GM12878 (cell line): ENCODE data around the gene GRIN2A.

Source experiments
- MTA3 ChIP-seq: IDR thresholded peaks from 2 replicates; pipeline ENCODE4 v1.6.1; 2012; ENCODE audit warnings: low read length, inconsistent platforms, borderline replicate concordance
- PKNOX1 ChIP-seq: fragments of 450-650 bp; IDR thresholded peaks from 2 replicates; pipeline ENCODE4 v1.6.1; 2016; ENCODE audit warnings: mild to moderate bottlenecking
- SREBF2 ChIP-seq: IDR thresholded peaks from 2 replicates; pipeline ENCODE4 v1.6.1; 2012; ENCODE audit warnings: mild to moderate bottlenecking, low read length
- TARDBP ChIP-seq: IDR thresholded peaks from 2 replicates; pipeline ENCODE4 v1.6.1; 2016; ENCODE audit warnings: borderline replicate concordance
- TF ChIP-seq, protein P1 (sequence below): IDR thresholded peaks from 2 replicates; pipeline ENCODE4 v1.6.1; 2012; ENCODE audit warnings: low read depth, low read length, improper control_type of control experiment

DNA sequence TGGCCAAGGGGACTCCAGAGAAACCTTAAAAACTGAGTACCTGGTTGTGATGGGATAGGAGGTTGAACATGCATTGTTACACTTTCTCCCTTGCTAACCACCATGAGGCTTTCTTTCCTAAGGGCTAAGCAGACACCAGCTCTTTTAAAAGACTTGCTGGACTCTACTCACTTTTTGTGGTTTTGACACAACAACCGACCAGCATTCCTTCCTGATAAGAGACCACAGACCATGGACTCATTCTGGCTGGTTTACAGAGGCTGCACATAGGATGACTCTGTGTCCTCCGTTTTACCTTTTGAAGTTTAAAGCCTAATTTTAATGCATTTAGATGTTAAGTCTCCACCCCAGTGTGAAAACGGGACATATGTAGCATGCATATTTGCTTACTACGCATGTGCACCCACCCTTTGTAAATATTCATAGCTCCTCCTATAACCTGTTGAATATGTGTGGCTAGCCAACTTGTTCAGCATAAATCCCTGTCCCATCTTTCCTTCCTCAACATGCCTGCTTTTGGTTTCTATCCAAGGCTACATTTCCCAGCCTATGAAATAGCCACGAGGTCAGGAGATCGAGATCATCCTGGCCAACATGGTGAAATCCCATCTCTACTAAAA, 475.9 kb downstream of the GRIN2A start:
- no peak for TF ChIP-seq MTA3
- TF ChIP-seq PKNOX1: no peak
- no peak for TF ChIP-seq TARDBP
- no peak for TF ChIP-seq SREBF2
- TF ChIP-seq, protein P1, sequence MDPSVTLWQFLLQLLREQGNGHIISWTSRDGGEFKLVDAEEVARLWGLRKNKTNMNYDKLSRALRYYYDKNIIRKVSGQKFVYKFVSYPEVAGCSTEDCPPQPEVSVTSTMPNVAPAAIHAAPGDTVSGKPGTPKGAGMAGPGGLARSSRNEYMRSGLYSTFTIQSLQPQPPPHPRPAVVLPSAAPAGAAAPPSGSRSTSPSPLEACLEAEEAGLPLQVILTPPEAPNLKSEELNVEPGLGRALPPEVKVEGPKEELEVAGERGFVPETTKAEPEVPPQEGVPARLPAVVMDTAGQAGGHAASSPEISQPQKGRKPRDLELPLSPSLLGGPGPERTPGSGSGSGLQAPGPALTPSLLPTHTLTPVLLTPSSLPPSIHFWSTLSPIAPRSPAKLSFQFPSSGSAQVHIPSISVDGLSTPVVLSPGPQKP: no peak
